GM23338 (cell line): ENCODE data around the gene MYH15. TPM values are rescaled to one million over a fixed set of nuclear protein-coding genes. Genes with fewer than 3 reads are reported as not detected.

ENCODE experiments used
- ATAC-seq: fragments of 200-7000 bp; cut with Tn5 transposase; 3 replicates; pipeline ENCODE4 v1.9.1; 2020
- DNase-seq: peaks from one replicate; pipeline ENCODE4 v3.0.0-alpha.2; 2015; ENCODE audit warnings: low spot score
- H2AFZ ChIP-seq: fragments of 200-600 bp; sonication (generic); 2 replicates; pipeline ENCODE4 v1.8.0; 2016; ENCODE audit warnings: antibody characterized with exemption, mild to moderate bottlenecking, moderate library complexity
- H3F3A ChIP-seq: fragments of 200-600 bp; sonication (generic); replicated peaks from 2 replicates; pipeline ENCODE4 v1.8.0; 2017; ENCODE audit warnings: antibody characterized with exemption, mixed run types, low read depth
- H3K27ac ChIP-seq: fragments of 200-600 bp; sonication (generic); 2 replicates; pipeline ENCODE4 v1.6.1; 2016; ENCODE audit warnings: low read depth
- H3K27me3 ChIP-seq: fragments of 200-600 bp; sonication (generic); 2 replicates; pipeline ENCODE4 v1.8.0; 2016; ENCODE audit warnings: mild to moderate bottlenecking, mixed run types, moderate library complexity; ENCODE audit not compliant: insufficient read depth
- H3K36me3 ChIP-seq: fragments of 200-600 bp; sonication (generic); 2 replicates; pipeline ENCODE4 v1.8.0; 2016; ENCODE audit warnings: mild to moderate bottlenecking; ENCODE audit not compliant: insufficient read depth
- H3K4me1 ChIP-seq: fragments of 200-600 bp; sonication (generic); 2 replicates; pipeline ENCODE4 v1.8.0; 2016; ENCODE audit warnings: mild to moderate bottlenecking, moderate library complexity; ENCODE audit not compliant: insufficient read depth
- H3K4me2 ChIP-seq: fragments of 200-600 bp; sonication (generic); 2 replicates; pipeline ENCODE4 v1.7.1; 2017; ENCODE audit warnings: mixed run types
- H3K4me3 ChIP-seq: fragments of 200-600 bp; sonication (generic); 2 replicates; pipeline ENCODE4 v1.6.1; 2016; ENCODE audit warnings: mixed run types
- H3K79me2 ChIP-seq: fragments of 200-600 bp; sonication (generic); replicated peaks from 2 replicates; pipeline ENCODE4 v1.8.0; 2017; ENCODE audit warnings: mild to moderate bottlenecking; ENCODE audit not compliant: insufficient read depth
- H3K9me2 ChIP-seq: fragments of 200-600 bp; sonication (generic); 2 replicates; pipeline ENCODE4 v1.8.0; 2017; ENCODE audit not compliant: insufficient read depth
- H4K20me1 ChIP-seq: fragments of 200-600 bp; sonication (generic); replicated peaks from 2 replicates; pipeline ENCODE4 v1.8.0; 2017; ENCODE audit warnings: mild to moderate bottlenecking; ENCODE audit not compliant: insufficient read depth
- H3K27ac Mint-ChIP-seq: 2 replicates; pipeline ENCODE4 v1.8.0; 2020; ENCODE audit warnings: inconsistent platforms, mild to moderate bottlenecking, moderate library complexity, mixed read lengths
- H3K27me3 Mint-ChIP-seq: 3 replicates; pipeline ENCODE4 v1.8.0; 2022; ENCODE audit warnings: low read depth, mild to moderate bottlenecking, moderate library complexity, mixed read lengths, inconsistent platforms; ENCODE audit not compliant: insufficient read depth, poor library complexity
- H3K36me3 Mint-ChIP-seq: 3 replicates; pipeline ENCODE4 v1.8.0; 2021; ENCODE audit warnings: low read depth, mild to moderate bottlenecking, inconsistent platforms, moderate library complexity, mixed read lengths
- H3K4me1 Mint-ChIP-seq: 3 replicates; pipeline ENCODE4 v1.8.0; 2020; ENCODE audit warnings: mild to moderate bottlenecking, inconsistent platforms, mixed read lengths
- H3K4me3 Mint-ChIP-seq: 3 replicates; pipeline ENCODE4 v1.8.0; 2021; ENCODE audit warnings: moderate library complexity, mild to moderate bottlenecking, inconsistent platforms, mixed read lengths
- H3K9me3 Mint-ChIP-seq: 3 replicates; pipeline ENCODE4 v1.8.0; 2020; ENCODE audit warnings: moderate library complexity, mild to moderate bottlenecking, inconsistent platforms, mixed read lengths
- CREB1 ChIP-seq: fragments of 250-450 bp; sonication (Bioruptor Pico); IDR thresholded peaks from 2 replicates; pipeline ENCODE4 v1.5.0; 2020; ENCODE audit warnings: low read depth, mild to moderate bottlenecking, moderate library complexity
- CTCF ChIP-seq, 2 experiments: fragments of 200-600 bp in 1 of 2; sonication (generic) in 1 of 2; conservative IDR thresholded peaks; 2 replicates each; pipeline versions ENCODE4 v1.5.1 to v1.6.1; 2016 to 2017; ENCODE audit warnings: antibody characterized with exemption in 2 of 2, low read depth in 2 of 2, mild to moderate bottlenecking in 2 of 2, moderate library complexity in 1 of 2
- ETS1 ChIP-seq: IDR thresholded peaks from 2 replicates; pipeline ENCODE4 v1.6.1; 2016; ENCODE audit warnings: antibody characterized with exemption
- EZH2 ChIP-seq: fragments of 200-600 bp; sonication (generic); IDR thresholded peaks from one replicate; pipeline ENCODE4 v1.8.0; 2017; ENCODE audit warnings: antibody characterized with exemption, mild to moderate bottlenecking, low read depth; ENCODE audit not compliant: unreplicated experiment
- JUNB ChIP-seq: IDR thresholded peaks from one replicate; pipeline ENCODE4 v1.6.1; 2016; ENCODE audit warnings: antibody characterized with exemption; ENCODE audit not compliant: unreplicated experiment
- NANOG ChIP-seq: IDR thresholded peaks from 2 replicates; pipeline ENCODE4 v1.6.1; 2016; ENCODE audit warnings: antibody characterized with exemption, borderline replicate concordance
- POLR2AphosphoS5 ChIP-seq: IDR thresholded peaks from 2 replicates; pipeline ENCODE4 v1.6.1; 2016; ENCODE audit warnings: antibody characterized with exemption, low read depth
- STAT1 ChIP-seq: IDR thresholded peaks from one replicate; pipeline ENCODE4 v1.6.1; 2016; ENCODE audit warnings: antibody characterized with exemption; ENCODE audit not compliant: unreplicated experiment
- ZNF462 ChIP-seq: fragments of 250-450 bp; sonication (Bioruptor Pico); IDR thresholded peaks from 2 replicates; pipeline ENCODE4 v1.5.0; 2020; ENCODE audit warnings: mild to moderate bottlenecking, moderate library complexity
- polyA plus RNA-seq: library from polyadenylated mRNA; unstranded; fragments of >200 nt; fragmentation: Nextera tagmentation; extraction: Ambion mirVana; gene quantifications from 2 replicates; pipeline ENCODE4 v1.2.1, GENCODE V29; 2016
- total RNA-seq: library from RNA; depleted of rRNA; stranded (reverse); fragments of >200 nt; shearing (Covaris generic); gene quantifications from 2 replicates; pipeline ENCODE4 v1.2.3, GENCODE V29; 2014

Gene MYH15
- total and polyA plus RNA-seq, 2 experiments from 2014 or later: 0.07 TPM; not detected in 1

GRCh38 chr3:108387063-108387462, 123.3 kb downstream of the MYH15 start (continued):
- no peak for TF ChIP-seq ZNF462

GRCh38 chr3:108383306-108383705, 127.1 kb downstream of the MYH15 start:
- H3K27ac ChIP-seq: no peak overlapping the region
- Mint-ChIP-seq H3K27me3 (no peaks in the 10 kb centered on the region), H3K27ac (no peak overlapping the region), H3K4me3 (no peak overlapping the region), H3K4me1 (peaks cover 9% of the 10 kb centered on the region; the same call in 2 of the 3 replicates), H3K9me3 (no peaks in the 10 kb centered on the region), H3K36me3 (no peaks in the 10 kb centered on the region)
- no peak for ATAC-seq
- no peak overlapping the region for H3K4me3 ChIP-seq
- DNase-seq: no peak
- H3K27me3 ChIP-seq: no peaks in the 10 kb centered on the region
- no peaks in the 10 kb centered on the region for H3K36me3 ChIP-seq
- TF ChIP-seq NANOG: no peak
- H3K4me2 ChIP-seq: no peak overlapping the region
- H3F3A ChIP-seq: no peaks in the 10 kb centered on the region
- H3K4me1 ChIP-seq: peaks cover 12% of the 10 kb centered on the region; the same call in 1 of the 2 replicates
- no peaks in the 10 kb centered on the region for H3K79me2 ChIP-seq
- H3K9me2 ChIP-seq: 0 out of 2 replicates have a peak, but pooled peaks cover 5% of the 10 kb centered on the region
- no peaks in the 10 kb centered on the region for H4K20me1 ChIP-seq
- H2AFZ ChIP-seq: no peak overlapping the region

GRCh38 chr3:108381529-108382140, 128.8 kb downstream of the MYH15 start:
- Mint-ChIP-seq H3K9me3 (no peaks in the 10 kb centered on the region), H3K4me3 (no peak overlapping the region), H3K4me1 (peaks cover 19% of the 10 kb centered on the region), H3K36me3 (no peaks in the 10 kb centered on the region), H3K27ac (no peak overlapping the region), H3K27me3 (no peaks in the 10 kb centered on the region)
- Histone ChIP-seq H3K4me3 (no peak overlapping the region), H3F3A (no peaks in the 10 kb centered on the region), H3K27ac (no peak overlapping the region), H3K79me2 (no peaks in the 10 kb centered on the region), H3K4me2 (peak overlapping the region; percentile 9; the same call in 1 of the 2 replicates), H4K20me1 (no peaks in the 10 kb centered on the region), H3K36me3 (no peaks in the 10 kb centered on the region), H2AFZ (peak overlapping the region; percentile 69), H3K9me2 (no peaks in the 10 kb centered on the region), H3K27me3 (no peaks in the 10 kb centered on the region), H3K4me1 (peaks cover 23% of the 10 kb centered on the region)
- DNase-seq (peak; percentile 33), ATAC-seq (peak; percentile 54; the same call in 2 of the 3 replicates)
- no peak for TF ChIP-seq ETS1
- no peak for TF ChIP-seq EZH2
- TF ChIP-seq JUNB: no peak
- TF ChIP-seq CREB1: no peak
- TF ChIP-seq STAT1: no peak
- TF ChIP-seq POLR2AphosphoS5: no peak
- peak in 1 of 2 experiments; percentile 59; a peak in 2 of 4 replicates for TF ChIP-seq CTCF (conservative IDR thresholded peaks at IDR 0.05; ENCODE audit: low read depth in 2 of 2)
